Inflammatory macrophage (primary cell): Measurements from ENCODE around the gene LDLRAD4.

Experiments
- DNase-seq, 2 donors: peaks; one replicate each; pipeline ENCODE4 v3.0.0-alpha.2; 2020 to 2022

LDLRAD4 gene

DNA sequence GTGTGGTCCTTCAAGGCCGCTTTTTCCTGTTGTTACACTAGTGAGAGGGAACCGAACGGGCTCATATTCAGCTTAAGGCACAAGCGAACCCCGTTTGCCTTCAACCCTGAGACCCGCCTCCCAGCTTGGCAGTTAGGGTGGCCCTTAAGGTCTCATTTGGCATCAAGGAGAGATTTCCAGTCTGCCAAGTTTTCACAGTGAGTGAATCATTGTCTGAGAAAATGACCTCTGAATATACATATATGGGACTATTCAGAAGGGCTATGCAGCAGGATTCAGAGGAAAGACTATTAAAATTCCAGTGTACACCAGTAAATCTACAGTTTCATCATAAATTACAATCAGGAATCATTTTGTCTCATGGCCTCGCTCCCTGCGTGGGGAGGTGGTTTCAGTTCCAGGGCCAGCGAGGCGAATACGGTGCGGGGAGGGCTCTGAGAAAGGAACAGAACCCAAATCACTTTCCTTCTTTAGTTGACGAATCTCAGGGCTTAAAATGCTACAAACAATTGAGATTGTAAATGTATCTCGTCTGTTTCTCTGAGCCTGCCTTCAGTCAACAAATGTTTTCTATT lies 276.4 kb downstream of the LDLRAD4 start:
- DNase-seq: peak in 1 of 2 donors; percentile 38

DNA sequence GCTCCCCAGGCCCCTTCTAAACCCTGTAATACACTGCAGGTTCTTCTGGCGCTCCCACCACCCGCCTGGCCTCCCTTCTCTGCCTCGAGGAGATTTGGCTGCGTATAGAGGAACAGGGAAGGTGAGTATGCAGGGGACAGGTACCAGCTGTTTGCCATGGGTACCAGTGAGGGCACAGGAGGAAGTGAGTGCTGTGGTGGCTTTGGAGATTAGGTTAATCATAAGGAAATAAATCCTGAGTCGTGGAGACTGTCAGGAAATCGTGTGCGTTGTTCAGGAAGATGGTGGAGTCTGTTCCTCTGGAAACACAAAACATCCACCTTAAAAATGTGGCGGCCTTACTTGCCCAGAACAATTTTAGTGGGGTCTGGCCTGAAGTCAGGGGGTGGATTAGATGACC lies 277.4 kb downstream of the LDLRAD4 start:
- no peak for DNase-seq

DNA sequence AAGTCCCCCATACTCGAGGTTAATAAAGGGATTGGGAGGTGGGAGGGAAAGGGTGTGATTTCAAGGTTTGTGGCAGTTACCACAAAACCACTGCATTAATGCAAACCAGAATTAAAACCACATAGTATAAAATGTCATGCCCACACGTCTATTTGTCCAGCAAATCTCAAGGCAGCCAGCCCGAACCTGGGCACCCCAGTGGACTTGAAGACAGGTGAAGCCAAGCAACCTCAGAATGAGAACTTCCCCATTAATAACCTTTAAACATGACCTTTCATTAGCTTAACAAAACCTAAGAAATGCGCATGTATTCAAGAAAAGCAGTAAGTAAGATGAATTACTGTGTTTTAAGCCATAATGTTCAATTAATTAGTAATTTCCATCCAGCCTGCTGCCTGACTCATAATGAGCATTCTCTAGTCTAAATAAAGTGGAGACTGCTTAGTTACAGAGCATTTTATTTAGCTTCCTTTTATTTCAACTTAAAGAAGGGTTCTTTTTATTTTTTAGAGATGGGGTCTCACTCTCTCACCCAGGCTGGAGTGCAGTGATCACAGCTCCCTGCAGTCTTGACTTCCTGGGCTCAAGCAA lies 278.2 kb downstream of the LDLRAD4 start:
- no peak for DNase-seq

DNA sequence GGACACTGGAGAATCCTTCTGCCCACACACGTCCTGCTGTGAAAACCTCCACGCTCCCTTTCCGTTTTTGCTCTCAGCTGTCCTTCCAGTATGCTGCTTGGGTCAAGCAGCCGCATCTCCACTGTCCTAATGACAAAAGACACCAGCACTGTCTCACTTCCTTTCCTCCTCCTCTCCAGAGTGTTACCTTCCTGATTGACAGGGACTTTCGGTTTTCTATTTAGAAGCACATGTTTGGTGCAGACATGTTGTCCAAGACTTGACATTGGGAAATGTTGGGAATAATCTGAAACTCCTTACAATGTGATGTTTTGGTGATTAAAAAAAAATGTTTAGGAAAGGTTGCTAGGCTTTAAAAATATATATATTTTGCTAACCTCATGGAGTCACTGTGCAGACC lies 281.2 kb downstream of the LDLRAD4 start:
- DNase-seq: no peak

DNA sequence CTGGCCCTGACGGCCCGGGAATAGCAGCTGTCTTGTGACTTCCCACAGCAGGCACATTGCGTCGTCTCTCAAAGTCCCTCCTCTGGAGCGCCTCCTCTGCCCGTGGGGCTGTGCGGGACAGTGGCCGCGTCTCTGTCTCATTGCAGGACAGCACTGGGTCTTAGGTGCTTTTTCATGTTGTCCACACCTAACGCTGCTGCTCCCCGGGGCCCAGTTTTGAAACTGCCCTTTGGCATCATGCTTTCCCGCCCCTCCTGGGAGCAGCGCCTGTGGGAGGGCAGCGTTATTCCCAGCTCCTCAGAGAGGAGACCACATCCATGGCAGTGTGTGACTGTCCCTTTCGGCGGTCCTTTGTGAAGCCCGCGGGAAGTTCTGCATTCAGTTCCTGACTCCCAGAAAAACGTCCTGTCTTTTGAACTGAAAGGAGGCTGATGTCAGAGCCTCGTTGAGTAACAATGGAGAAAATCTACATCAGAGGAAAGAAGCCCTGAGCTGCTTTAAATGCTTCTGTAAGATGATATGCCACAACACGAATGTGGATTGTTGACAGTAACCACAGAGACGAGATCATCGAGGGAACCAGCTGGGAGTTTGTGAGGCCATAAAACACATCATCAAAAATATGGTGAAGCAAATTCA lies 281.8 kb downstream of the LDLRAD4 start:
- DNase-seq: peak in 1 of 2 donors; percentile 12

DNA sequence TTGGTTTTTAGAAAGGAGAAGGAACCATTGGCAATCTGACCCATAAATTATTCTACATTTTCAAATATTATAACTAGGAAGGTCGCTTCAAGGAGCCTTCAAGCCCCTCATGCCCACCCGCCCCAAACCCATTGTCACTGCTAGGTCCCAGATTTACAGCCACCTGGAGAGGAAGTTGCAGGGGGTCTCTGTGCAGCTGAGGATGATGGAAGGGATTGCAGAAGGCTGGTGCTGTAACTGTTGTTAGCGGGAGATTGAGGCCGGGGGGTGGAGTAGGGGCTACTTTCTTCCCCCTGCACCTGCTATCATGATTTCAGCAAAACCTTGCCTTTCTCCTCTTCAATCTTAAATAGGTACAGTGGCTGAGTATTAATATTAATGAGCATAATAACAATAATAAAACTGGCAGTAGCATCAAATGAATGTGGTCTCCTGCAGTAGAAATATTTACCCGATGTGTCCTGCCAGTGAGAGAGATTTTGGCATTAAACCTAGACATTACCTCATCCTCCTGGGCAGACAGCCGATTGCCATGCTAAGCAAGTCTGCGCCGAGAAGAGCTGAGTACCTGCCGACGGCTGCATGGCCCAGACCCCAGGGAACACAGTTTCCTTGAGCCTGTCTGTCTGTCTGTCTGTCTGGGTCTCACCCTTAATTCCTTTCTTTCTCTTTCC lies 282.4 kb downstream of the LDLRAD4 start:
- DNase-seq: no peak

DNA sequence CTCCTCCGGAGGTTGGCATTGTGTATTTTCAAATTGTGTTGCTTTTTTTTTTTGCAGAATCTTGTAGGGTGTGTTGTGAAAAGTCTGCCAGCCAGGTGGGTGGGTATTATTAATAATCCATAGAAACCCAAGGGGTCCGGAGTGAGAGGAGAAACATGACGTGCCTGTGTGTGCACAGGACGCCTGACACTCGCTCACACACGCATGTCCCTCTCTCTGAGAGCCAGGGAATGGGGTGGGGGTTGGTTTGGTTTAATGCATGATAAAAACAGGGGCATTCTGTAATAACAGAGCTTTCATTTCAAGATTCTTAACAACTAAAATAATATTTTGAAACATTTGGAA lies 283.0 kb downstream of the LDLRAD4 start:
- no peak for DNase-seq

DNA sequence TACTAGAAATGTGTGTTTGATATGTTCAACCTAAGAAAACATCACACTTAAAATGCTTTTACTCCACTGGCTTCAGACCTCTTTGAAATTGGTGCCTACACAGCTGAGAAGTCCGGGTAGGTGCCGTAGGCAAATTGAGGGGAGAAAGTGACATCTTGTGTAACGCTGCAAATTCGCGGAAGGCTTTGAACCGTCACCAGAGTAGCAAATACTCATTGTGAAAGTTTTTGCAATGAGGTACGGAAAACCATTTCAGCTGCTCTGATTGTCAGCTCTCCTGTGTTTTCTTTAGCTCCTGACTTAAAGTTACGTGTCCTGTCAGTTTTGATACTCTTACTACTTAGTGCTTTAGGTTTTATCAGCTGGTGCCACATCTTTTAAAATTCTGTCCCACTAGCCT lies 283.3 kb downstream of the LDLRAD4 start:
- no peak for DNase-seq

DNA sequence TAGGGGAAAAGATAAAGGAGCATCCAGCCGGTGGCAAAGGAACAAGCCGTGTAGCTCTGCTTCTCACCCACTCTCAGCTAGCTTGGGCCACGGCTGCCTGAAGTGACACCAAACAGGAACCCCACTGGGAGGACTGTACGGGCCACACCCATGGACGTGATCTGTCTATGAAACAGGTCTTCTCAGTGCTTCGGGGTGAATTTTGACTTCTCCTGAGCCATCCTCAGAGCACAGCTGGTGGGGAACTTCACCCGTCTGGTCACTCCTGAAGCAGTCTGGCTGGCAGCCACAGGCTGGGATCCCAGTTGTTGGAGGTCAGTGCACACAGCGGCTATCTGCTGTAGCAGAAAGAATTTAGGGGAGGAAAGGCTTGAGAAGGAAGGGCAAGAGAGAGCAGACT lies 284.0 kb downstream of the LDLRAD4 start:
- no peak for DNase-seq

DNA sequence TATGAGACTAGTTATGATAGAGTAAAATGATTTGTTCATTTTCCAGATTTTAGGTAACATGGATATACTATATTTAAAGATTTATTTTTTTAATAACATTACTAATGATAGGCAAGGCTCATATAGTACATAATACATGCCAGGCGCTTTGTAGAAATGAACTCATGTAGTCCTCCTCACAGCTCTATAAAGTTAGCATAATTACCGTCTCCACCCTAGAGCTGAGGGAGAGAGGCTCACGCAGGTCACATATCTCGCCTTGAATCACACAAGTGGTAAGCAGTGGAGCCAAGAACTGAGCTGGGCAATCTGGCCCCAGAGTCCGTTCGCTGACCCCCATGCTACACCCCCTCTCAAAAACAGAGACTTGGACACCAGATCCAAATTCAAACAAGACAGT lies 285.3 kb downstream of the LDLRAD4 start:
- no peak for DNase-seq

DNA sequence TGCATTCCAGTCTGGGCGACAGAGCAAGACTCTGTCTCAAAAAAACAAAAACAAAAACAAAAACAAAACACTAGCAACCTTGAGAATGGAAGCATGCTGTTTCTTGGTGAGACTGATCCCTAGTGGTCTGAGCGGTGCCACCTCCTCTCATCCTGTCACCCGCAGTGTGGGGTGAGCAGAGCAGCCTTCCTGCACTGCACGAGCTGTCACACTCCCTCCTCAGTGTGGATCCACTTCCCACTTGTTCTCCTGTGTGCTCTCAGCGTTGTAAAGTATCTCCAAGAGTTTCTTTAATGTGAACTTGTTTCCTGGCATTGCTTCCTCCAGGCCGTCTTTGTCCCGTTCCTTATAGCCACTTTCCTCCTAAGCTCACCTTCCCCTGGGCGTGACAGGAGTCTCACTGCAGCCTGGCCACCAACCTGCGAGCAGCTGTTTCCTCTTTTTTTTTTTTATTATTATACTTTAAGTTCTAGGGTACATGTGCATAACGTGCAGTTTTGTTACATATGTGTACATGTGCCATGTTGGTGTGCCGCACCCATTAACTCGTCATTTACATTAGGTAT lies 287.3 kb downstream of the LDLRAD4 start:
- no peak for DNase-seq

DNA sequence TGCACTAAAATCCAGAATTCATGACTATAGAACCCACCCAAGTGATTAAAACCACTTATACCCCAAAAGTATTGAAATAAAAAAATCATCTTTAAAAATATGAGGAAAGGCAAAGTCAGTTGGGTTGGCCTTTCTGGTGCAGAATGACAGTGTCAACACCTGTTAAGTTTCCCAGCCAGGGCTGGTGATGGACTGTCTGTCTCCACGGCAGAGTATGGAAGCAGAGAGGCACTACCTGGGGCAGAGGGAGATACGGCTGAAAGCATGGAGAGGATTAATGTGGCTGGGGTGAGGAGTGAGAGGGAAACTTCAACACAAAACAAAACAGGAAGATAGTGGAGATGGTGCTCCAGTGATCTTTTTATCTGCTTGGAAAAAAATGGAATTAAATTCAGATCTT lies 292.0 kb downstream of the LDLRAD4 start:
- no peak for DNase-seq

DNA sequence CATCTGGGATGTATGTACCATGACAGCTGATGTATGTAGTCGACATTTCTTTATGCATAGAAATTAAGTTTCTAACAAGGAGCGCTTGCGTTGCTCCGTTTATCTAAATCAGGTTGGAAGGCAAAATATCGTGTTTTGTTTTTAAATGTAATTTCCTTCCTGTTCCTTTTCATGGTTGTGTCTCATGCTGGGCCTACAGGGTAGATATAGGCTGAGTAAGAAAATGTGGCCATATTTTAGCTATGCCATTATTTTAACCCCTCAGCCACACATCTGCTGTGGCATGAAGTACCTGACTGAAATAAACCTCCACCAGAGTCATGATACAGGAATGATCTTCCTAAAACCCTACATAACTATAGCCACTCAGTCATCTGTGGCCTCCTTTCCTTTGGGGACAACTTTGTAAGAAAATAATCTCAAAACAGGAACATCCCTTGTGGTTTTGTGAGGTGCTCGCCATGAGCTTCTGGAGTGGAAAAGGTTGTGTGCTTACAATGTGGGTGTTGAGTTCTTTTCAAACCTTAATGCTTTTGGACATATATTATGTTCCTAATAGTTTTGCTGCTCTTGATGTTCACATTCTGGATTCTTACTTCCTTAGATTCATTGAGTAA lies 293.5 kb downstream of the LDLRAD4 start:
- DNase-seq: peak in 1 of 2 donors; percentile 11

DNA sequence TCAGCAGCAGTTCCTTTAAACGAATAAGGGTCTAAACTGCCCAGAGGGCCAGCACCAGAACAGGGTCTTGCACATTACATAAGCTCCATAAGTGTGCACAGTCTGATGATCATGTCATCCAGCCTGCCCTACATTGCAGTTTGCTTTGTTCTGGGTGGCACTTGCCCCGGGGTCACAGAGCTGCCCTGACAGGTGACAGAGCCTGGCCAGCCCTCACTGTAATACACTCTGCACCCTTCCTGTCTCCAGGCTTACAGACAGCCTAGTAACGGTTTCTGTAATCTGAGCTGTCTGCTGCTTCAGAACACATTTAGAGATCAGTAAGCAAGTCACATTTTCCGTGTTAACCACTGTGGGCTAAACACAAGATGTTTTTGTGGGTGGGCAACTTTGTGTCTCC lies 294.5 kb downstream of the LDLRAD4 start:
- no peak for DNase-seq

DNA sequence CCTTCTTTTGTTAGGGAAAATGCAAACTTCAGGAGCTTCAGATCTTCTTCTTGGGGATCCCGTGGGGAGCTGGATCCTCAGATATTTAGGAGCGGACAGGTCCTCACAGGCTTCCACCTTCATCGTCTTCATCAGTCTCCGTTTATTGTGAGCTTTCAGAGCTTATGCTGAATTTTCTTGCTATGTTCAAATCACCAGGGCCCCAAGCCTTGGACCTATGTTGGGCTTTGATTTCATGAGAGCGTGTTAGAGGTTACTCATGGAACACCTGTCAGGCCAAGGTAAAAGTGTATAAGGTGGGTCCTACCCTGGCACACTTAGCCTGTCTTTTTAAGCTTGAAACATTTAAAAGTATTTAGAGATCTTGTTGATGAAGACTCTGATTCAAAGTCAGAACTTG lies 294.9 kb downstream of the LDLRAD4 start:
- DNase-seq: no peak

DNA sequence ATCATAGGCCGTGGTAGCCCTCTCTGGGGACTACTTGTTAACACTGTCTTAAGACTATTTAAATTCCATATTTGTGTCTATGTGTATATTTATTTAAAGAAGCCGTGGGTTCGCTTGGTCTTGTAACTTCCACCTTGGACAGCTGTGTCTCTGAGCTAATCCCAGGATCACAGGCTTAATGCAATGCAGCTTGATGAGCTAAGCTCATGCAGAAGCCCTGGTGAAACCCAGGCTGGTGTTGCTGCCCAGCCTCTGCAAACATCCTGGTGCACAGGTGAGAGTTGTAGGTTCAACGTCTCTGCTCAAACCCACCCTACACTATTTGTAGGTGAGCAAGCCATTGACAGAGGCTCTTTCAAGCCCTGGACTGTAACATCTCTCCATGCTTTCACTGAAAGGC lies 296.0 kb downstream of the LDLRAD4 start:
- DNase-seq: no peak

DNA sequence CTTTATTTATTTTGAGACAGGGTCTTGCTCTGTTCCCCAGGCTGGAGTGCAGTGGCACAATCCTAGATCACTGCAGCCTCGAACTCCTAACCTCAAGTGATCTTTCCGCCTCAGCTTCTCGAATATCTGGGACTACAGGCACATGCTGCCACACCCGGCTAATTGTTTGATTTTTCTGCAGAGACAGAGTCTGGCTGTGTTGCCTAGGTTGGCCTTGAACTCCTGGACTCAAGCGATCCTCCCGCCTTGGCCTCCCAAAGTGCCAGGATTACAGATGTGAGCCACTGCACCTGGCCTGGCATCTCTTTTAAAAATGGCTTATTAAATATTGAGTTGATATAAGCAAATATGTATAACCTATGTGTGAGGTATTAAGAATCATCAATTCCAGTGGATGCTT lies 298.3 kb downstream of the LDLRAD4 start:
- DNase-seq: no peak

DNA sequence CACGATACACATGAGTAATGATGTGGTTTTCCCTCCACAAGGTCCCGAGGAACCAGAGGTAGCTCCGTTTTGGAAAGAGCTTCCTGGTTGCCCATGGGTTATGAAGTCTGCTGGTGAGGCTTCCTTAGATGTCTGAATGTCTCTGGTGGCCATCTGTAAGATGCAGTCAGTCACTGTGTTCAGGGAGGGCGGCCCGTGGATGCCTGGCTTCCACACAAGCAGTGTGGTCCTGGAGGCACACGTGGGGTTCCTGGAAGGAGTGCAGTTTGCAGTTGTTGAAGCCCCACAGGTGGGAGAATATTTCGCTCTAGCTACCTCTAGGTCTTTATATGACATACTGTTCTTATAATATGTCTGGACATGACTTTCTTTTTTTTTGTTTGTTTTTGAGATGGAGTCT lies 298.8 kb downstream of the LDLRAD4 start:
- DNase-seq: no peak

DNA sequence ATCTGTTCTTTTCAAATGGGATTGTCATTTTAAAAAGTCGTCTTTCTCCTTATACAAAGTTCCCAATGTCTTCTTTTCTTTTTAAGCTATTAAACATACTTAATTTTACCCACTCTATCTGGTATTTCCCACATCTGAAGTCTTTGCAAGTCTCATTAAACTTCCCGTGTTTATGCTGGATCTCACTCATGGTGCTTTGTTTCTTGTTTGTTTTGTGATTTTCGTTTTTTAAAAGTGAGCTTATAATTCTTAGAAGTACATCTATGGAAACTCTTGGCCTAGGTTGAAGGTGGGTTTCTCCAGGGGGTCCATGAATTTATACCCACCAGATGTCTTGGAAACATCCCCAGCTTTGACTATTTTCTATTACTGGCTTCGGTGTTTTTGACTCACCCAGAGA lies 299.8 kb downstream of the LDLRAD4 start:
- DNase-seq: no peak

DNA sequence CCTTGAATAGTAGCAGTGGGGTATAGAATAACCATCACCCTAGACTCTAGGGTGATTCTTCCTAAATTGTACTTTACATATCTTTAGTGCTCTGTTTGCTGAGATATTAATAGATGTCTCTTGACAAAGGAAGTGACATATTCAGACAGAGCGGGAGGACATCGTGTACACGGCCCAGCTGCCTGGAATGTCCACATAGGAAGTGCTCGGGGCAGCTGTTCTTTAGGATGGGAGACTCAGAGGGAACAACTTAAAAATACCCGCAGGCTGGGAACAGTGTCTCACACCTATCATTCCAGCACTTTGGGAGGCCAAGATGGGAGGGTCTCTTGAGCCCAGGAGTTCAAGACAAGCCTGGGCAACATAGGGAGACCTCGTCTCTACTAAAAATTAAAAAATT lies 301.7 kb downstream of the LDLRAD4 start:
- no peak for DNase-seq

DNA sequence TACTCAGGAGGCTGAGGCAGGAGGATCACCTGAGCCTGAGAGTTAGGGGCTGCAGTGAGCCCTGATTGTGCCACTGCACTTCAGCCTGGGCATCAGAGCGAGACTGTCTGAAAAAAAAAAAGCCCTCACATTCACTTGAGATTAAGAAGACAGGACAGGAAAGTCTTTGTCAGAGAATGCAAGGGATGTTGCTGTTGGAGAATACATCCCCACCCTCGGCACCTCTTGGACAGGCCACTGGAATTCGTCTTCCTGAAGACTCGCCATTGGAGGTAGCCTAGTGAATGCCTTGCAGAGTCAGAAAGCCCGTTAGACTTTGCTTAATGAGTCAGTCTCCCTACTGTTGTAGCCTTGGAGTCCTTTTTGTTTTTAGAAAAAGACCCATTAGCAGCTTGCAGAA lies 302.2 kb downstream of the LDLRAD4 start:
- DNase-seq: no peak

DNA sequence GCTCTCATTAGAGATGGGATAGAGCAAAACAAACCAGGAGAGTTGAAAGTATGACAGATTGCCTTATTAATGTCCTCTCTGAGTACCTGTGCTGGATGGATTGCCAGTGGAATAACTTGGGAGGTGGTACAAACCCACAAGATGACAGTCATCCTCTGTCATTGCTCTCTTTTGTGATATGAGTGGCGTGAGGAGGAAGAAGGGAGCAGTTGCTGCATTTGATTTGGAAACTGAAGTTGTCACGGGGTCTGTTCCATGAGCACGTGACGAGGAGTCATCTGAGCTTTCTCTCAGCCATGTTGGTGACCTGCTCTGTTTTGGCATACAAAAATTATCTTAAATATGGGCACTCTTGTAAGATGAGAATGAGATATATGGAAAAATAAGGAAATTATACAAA lies 302.9 kb downstream of the LDLRAD4 start:
- DNase-seq: peak; percentile 38 to 69

DNA sequence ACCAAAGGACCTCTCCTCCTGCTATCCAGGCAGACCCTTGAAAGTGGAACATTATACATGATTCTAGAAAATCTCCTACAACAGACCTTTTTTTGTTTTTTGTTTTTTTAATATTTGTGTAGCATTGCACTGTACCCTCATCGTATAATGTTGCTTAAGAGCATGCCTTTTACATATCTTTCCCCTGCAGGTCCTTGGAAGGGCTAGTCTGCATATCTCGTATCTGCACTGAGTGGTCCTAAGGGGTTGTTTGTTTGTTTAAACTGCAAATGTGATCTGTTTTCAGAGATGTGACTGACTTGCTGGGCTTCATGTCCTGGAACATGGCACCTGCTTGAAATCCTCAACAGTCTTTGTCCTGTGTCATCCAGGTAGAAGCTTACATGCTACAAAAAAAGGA lies 303.7 kb downstream of the LDLRAD4 start:
- DNase-seq: no peak
